Measurements from ENCODE around the gene S100A3.
"Not testable (repeated sequence)": the region's sequence is repeated elsewhere in the genome, so short reads cannot be mapped to it uniquely, and the experiment has no call there.

The S100A3 gene

DNA sequence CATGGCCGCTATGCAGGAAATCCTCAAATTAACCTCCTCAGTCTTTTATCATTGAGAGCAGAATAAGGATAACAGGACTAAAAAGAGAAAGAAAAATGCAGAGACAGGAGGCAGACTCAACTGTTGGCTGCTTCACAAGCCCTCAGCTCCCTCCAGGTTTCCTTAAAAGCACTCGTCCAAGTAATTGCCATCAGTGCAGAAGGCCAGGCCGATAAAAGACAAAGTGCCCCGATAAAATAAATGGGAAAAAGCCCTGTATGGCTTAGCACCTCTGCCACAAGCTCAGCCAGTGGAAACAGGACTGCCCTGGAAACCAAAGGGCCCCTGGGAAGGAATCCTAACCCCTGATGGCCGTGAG is 21.4 kb downstream of the S100A3 start:
- Histone ChIP-seq H3K27me3 (ENCODE audit: control insufficient read depth, insufficient read depth, low read length) (no peaks in the 10 kb centered on the region), H3K9me3 (ENCODE audit: control insufficient read depth, low read depth, low read length) (no peaks in the 10 kb centered on the region), H3K27ac (ENCODE audit: low read length) (no peak overlapping the region), H3K4me1 (ENCODE audit: control insufficient read depth, low read depth, low read length) (peaks cover 15% of the 10 kb centered on the region), H3K36me3 (ENCODE audit: control insufficient read depth, low read depth, low read length) (no peaks in the 10 kb centered on the region), H3K9ac (ENCODE audit: low read length) (no peak overlapping the region), H3K4me3 (ENCODE audit: low read length) (no peak overlapping the region)

DNA sequence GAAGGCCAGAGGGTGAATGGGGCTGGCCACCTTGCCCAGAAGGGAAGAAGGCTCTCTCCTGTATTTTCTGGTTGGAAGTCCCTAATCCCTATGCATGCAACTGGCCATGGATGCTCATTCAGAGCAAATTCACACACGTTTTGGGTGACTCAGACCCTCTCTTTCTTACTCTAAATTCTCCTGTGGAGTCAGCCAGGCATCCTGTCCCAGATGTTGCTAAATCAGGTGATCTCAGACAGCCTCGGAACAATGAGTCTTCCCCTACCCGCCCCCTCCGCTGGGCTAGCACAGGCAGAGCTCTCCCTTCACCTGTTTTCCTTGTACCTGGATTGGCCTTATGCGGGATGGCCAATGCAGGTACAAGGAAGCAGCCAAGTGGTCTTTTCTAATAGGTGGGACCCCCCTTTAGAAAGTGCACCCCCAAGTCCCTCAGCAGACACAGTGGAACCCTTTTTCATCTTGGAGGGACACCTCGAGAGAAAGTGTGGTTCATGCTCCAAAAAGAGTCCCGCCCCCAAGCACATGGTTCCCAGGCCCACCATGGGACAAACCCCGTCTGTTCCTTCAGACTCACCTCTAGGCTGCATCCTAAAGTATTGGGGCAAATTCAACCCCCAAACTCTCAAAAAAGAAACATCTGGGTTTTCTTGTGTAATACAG is 21.9 kb downstream of the S100A3 start:
- Histone ChIP-seq H3K36me3 (ENCODE audit: control insufficient read depth, low read depth, low read length) (no peaks in the 10 kb centered on the region), H3K27me3 (ENCODE audit: control insufficient read depth, insufficient read depth, low read length) (no peaks in the 10 kb centered on the region), H3K4me3 (ENCODE audit: low read length) (no peak overlapping the region), H3K27ac (ENCODE audit: low read length) (no peak overlapping the region), H3K9ac (ENCODE audit: low read length) (no peak overlapping the region), H3K9me3 (ENCODE audit: control insufficient read depth, low read depth, low read length) (no peaks in the 10 kb centered on the region), H3K4me1 (ENCODE audit: control insufficient read depth, low read depth, low read length) (peaks cover 10% of the 10 kb centered on the region)

DNA sequence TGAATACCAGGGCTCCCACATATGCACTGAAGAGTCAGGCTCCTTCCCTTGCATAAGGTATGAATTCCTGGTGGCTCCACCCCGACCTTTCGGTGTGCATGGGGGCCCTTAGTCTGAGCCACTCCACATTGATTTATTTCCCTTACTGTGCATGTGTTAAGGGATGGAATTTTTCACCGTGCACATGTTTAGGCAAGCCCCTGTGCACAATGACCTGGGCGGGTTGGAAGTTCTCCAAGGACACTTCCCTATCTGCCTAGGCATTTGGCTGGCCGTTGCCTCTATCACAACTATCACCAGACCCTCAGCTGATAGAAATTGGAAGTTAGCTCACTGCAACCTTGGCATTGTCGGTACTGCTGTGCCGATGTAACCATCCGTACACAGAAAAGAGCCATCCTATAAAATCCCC is 22.9 kb downstream of the S100A3 start:
- Histone ChIP-seq H3K27me3 (ENCODE audit: control insufficient read depth, insufficient read depth, low read length) (no peaks in the 10 kb centered on the region), H3K27ac (ENCODE audit: low read length) (no peak overlapping the region), H3K9me3 (ENCODE audit: control insufficient read depth, low read depth, low read length) (no peaks in the 10 kb centered on the region), H3K4me1 (ENCODE audit: control insufficient read depth, low read depth, low read length) (peaks cover 8% of the 10 kb centered on the region), H3K9ac (ENCODE audit: low read length) (no peak overlapping the region), H3K4me3 (ENCODE audit: low read length) (no peak overlapping the region), H3K36me3 (ENCODE audit: control insufficient read depth, low read depth, low read length) (no peaks in the 10 kb centered on the region)

DNA sequence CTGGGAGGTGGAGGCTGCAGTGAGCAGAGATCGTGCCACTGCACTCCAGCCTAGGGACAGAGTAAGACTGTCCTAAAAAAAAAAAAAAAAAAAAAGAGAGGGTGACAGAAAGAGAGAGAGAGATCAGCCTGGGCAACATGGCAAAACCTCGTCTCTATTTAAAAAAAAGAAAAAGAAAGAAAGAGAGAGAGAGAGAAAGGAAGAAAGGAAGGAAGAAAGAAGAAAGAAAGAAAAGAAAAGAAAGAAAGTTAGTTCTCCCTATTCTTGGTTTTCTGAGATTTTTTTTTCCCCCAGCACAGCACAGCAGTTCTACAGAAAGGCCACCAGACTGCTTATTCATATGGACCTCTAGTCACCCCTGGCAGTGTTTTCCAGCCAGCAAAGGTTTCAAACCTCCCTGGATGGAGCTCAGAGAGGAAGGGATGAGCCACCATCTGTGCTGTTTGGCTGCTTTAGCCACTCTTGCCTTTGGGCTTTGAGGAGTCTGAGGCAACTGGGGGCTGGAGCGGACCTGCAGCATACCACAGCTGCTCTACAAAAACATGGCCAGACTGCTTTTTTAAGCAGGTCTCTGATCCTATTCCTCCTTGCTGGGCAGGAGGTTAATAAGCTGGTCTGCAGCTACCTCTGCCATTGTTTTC is 23.9 kb downstream of the S100A3 start:
- no peaks in the 10 kb centered on the region for H3K9me3 ChIP-seq (ENCODE audit: control insufficient read depth, low read depth, low read length)
- no peaks in the 10 kb centered on the region for H3K27me3 ChIP-seq (ENCODE audit: control insufficient read depth, insufficient read depth, low read length)
- no peaks in the 10 kb centered on the region for H3K36me3 ChIP-seq (ENCODE audit: control insufficient read depth, low read depth, low read length)
- no peak overlapping the region for H3K27ac ChIP-seq (ENCODE audit: low read length)
- peaks cover 14% of the 10 kb centered on the region for H3K4me1 ChIP-seq (ENCODE audit: control insufficient read depth, low read depth, low read length)
- no peak overlapping the region for H3K9ac ChIP-seq (ENCODE audit: low read length)
- no peak overlapping the region for H3K4me3 ChIP-seq (ENCODE audit: low read length)

DNA sequence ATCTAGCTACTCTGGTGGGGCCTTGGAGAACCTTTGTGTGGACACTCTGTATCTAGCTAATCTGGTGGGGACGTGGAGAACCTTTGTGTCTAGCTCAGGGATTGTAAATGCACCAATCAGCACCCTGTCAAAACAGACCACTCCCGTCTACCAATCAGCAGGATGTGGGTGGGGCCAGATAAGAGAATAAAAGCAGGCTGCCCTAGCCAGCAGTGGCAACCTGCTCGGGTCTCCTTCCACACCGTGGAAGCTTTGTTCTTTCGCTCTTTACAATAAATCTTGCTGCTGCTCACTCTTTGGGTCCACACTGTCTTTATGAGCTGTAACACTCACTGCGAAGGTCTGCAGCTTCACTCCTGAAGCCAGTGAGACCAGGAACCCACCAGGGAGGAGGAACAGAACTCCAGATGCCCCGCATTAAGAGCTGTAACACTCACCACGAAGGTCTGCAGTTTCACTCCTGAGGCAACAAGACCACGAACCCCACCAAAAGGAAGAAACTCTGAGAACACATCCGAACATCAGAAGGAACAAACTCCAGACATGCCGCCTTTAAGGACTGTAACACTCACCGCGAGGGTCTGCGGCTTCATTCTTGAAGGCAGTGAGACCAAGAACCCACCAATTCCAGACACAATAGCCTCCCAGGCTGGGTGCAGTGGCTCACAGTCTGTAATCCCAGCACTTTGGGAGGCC is 26.6 kb downstream of the S100A3 start:
- not testable (repeated sequence) for H3K9ac ChIP-seq (ENCODE audit: low read length); H3K27ac ChIP-seq (ENCODE audit: low read length); H3K9me3 ChIP-seq (ENCODE audit: control insufficient read depth, low read depth, low read length); H3K36me3 ChIP-seq (ENCODE audit: control insufficient read depth, low read depth, low read length); H3K27me3 ChIP-seq (ENCODE audit: control insufficient read depth, insufficient read depth, low read length); H3K4me3 ChIP-seq (ENCODE audit: low read length)
- H3K4me1 ChIP-seq (ENCODE audit: control insufficient read depth, low read depth, low read length): peaks cover 15% of the 10 kb centered on the region

DNA sequence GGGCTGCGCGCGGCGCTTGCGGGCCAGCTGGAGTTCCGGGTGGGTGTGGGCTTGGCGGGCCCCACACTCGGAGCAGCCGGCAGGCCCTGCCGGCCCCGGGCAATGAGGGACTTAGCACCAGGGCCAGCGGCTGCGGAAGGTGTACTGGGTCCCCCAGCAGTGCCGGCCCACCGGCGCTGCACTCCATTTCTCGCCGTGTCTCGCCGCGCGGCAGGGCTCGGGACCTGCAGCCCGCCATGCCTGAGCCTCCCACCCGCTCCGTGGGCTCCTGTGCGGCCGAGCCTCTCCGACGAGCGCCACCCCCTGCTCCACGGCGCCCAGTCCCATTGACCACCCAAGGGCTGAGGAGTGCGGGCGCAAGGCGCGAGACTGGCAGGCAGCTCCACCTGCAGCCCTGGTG is 27.2 kb downstream of the S100A3 start:
- H3K4me3 ChIP-seq (ENCODE audit: low read length); H3K27ac ChIP-seq (ENCODE audit: low read length); H3K9me3 ChIP-seq (ENCODE audit: control insufficient read depth, low read depth, low read length); H3K36me3 ChIP-seq (ENCODE audit: control insufficient read depth, low read depth, low read length); H3K9ac ChIP-seq (ENCODE audit: low read length); H3K27me3 ChIP-seq (ENCODE audit: control insufficient read depth, insufficient read depth, low read length): not testable (repeated sequence)
- peaks cover 11% of the 10 kb centered on the region for H3K4me1 ChIP-seq (ENCODE audit: control insufficient read depth, low read depth, low read length)

DNA sequence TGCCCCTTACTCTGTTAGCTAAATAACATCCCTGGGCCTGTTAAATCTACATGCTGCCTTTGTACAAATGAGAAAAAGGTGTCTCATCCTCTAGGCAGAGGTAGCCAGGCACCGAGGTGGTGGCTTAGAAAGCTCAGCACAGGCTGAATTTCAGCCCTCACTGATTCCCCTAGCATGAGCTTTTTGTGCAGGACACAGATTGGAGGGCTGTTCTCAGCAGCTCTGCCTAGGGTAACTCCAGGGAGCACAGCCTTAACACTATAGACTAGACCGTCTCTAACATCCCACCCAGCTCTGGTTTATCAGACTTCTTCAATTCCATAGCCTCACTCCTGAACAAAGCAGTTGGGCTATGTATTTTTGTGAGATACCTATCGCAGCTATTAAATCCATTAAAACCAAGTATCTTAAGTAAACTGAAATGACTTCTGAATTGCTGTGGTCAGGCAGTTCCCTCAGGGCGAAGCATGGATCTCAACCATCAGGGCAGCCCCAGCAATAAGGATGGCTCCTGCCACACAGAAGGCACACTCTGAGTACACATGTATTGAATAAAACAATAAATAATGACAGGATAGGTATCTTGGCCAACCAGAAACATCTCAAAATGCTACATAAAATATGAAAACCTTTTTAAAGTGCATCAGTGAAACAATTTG is 28.1 kb downstream of the S100A3 start:
- Histone ChIP-seq H3K36me3 (ENCODE audit: control insufficient read depth, low read depth, low read length) (no peaks in the 10 kb centered on the region), H3K27ac (ENCODE audit: low read length) (no peak overlapping the region), H3K4me1 (ENCODE audit: control insufficient read depth, low read depth, low read length) (peaks cover 11% of the 10 kb centered on the region), H3K9ac (ENCODE audit: low read length) (no peak overlapping the region), H3K9me3 (ENCODE audit: control insufficient read depth, low read depth, low read length) (no peaks in the 10 kb centered on the region), H3K27me3 (ENCODE audit: control insufficient read depth, insufficient read depth, low read length) (no peaks in the 10 kb centered on the region), H3K4me3 (ENCODE audit: low read length) (no peak overlapping the region)

DNA sequence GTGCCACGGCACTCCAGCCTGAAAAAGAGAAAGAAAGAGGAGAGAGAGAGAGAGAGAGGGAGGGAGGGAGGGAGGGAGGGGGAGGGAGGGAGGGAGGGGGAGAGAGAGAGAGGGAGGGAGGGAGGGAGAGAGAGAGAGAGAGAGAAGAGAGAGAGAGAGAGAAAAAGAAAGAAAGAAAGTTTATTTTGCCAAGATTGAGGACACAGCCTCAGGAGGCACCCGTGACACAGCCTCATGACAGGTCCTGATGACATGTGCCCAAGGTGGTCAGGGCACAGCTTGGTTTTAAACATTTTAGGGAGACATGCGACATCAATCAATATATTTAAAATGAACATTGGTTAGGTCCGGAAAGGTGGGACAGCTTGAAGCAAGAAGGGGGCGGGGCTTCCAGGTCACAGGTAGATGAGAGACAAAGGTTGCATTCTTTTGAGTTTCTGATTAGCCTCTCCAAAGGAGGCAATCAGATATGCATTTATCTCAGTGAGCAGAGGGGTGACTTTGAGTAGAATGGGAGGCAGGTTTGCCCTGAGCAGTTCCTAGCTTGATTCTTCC is 28.8 kb downstream of the S100A3 start:
- H3K9ac ChIP-seq (ENCODE audit: low read length); H3K9me3 ChIP-seq (ENCODE audit: control insufficient read depth, low read depth, low read length); H3K36me3 ChIP-seq (ENCODE audit: control insufficient read depth, low read depth, low read length); H3K4me3 ChIP-seq (ENCODE audit: low read length); H3K27me3 ChIP-seq (ENCODE audit: control insufficient read depth, insufficient read depth, low read length); H3K4me1 ChIP-seq (ENCODE audit: control insufficient read depth, low read depth, low read length); H3K27ac ChIP-seq (ENCODE audit: low read length): not testable (repeated sequence)

DNA sequence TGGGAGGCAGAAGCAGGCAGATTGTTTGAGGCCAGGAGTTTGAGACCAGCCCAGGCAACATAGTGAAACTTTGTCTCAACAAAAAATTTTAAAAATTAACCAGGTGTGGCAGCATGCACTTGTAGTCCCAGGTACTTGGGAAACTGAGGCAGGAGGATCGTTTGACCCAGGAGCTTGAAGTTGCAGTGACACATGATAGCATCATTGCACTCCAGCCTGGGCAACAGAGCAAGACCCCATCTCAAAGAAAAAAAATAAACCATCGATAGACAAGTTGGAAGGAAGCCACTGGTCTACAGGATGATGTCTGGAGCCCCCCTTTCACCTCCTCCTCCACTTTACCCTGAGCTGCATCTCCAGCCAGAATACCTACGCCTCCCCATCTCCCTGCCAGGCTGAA is 29.8 kb downstream of the S100A3 start:
- Histone ChIP-seq H3K9me3 (ENCODE audit: control insufficient read depth, low read depth, low read length) (no peaks in the 10 kb centered on the region), H3K9ac (ENCODE audit: low read length) (no peak overlapping the region), H3K4me3 (ENCODE audit: low read length) (no peak overlapping the region), H3K36me3 (ENCODE audit: control insufficient read depth, low read depth, low read length) (no peaks in the 10 kb centered on the region), H3K4me1 (ENCODE audit: control insufficient read depth, low read depth, low read length) (peaks cover 7% of the 10 kb centered on the region), H3K27me3 (ENCODE audit: control insufficient read depth, insufficient read depth, low read length) (no peaks in the 10 kb centered on the region), H3K27ac (ENCODE audit: low read length) (no peak overlapping the region)

DNA sequence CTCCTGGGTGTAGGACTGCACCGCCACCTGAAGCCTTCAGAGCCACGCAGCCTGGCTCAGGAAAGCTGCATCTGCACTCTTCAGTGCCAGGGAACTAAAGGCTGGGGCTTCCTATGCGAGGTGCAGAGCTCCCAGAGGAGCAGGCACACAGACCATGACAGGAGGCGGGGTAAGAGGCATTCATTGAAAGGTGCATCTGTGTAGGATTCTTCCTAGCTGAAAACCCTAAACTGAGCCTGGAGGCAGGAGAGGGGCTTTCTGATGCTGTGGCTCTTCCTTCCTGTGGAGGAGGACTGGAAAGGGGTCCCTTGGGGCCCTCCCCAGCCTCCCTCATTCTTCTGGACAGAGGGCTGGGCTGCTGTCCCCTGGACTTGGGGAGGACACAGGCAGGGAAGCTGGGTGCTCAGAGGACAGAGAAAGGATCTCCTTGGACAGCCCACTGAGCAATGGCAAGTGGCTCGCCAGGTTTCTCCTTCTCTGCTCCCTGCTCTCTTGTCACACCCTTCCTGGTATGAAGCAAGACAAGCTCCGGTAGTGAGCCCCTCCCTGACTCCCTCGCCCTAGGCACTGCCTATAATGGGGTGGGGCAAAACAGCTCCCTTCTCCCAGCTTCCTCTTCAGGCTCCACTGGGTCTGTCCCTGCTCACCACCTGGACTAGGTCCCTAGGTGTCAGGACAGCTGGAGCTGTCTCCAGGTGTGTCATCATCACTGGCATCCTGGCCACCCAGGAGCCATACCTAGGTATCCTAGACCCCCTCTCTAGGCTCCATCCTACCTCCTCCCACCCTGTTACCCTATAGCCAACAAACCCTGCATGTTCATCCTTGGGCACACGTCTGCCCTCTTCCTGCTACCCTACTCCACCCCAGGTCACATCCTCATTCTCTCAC is 33.3 kb downstream of the S100A3 start:
- Histone ChIP-seq H3K36me3 (ENCODE audit: control insufficient read depth, low read depth, low read length) (no peaks in the 10 kb centered on the region), H3K9ac (ENCODE audit: low read length) (no peak overlapping the region), H3K9me3 (ENCODE audit: control insufficient read depth, low read depth, low read length) (no peaks in the 10 kb centered on the region), H3K4me1 (ENCODE audit: control insufficient read depth, low read depth, low read length) (peaks cover 6% of the 10 kb centered on the region), H3K27me3 (ENCODE audit: control insufficient read depth, insufficient read depth, low read length) (peaks cover 6% of the 10 kb centered on the region), H3K27ac (ENCODE audit: low read length) (no peak overlapping the region), H3K4me3 (ENCODE audit: low read length) (no peak overlapping the region)

DNA sequence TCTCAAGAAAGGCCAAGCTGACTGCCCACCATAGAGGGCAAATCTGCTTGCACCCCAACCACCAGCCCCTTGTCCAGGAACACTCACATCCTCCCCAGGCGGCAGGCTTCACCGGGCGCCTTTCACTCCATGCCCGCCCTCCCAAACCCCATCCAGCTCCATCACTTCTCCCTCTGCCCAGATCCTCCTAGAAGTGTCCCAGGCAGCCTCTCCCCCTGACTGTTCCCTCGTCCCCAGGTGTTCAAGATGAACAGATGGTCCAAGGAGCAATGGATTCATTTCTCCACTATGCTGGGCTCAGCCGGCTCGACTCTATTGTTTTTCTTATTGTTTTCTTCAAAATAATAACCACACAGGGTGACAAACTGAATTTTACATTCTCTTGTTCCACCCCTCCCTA is 35.4 kb downstream of the S100A3 start:
- Histone ChIP-seq H3K9me3 (ENCODE audit: control insufficient read depth, low read depth, low read length) (no peaks in the 10 kb centered on the region), H3K27ac (ENCODE audit: low read length) (no peak overlapping the region), H3K4me1 (ENCODE audit: control insufficient read depth, low read depth, low read length) (no peaks in the 10 kb centered on the region), H3K36me3 (ENCODE audit: control insufficient read depth, low read depth, low read length) (no peaks in the 10 kb centered on the region), H3K27me3 (ENCODE audit: control insufficient read depth, insufficient read depth, low read length) (peaks cover 6% of the 10 kb centered on the region), H3K9ac (ENCODE audit: low read length) (no peak overlapping the region), H3K4me3 (ENCODE audit: low read length) (no peak overlapping the region)
